ENCODE data around the gene AK5. TPM values are rescaled to one million over a fixed set of nuclear protein-coding genes. Genes with fewer than 3 reads are reported as not detected.

Gene AK5
- total and polyA plus RNA-seq, 2 donors (not counting 1 experiment from before 2014, with no cell fraction given) = 0.18 TPM; not detected in 1

- ChIA-PET CTCF (interaction anchor here (0.7 kb wide), 1 partner anchor 735 kb away, joined by 6 read pairs; no protein-coding TSS in a partner anchor), POLR2A (no interaction called here)
- Histone ChIP-seq H3K36me3 (replicated peaks in 1 of 2; ENCODE audit: control extremely low read depth in 1 of 2, control insufficient read depth in 1 of 2, extremely low read depth in 1 of 2, insufficient read depth in 2 of 2, low read length in 1 of 2) (no peaks in the 10 kb centered on the region), H3K27me3 (replicated peaks in 1 of 4; ENCODE audit: control extremely low read depth in 1 of 4, control insufficient read depth in 3 of 4, insufficient read depth in 4 of 4, low read length in 3 of 4) (peaks cover 0 to 2% (median 0%) of the 10 kb centered on the region in 4 experiments), H2AFZ (ENCODE audit: insufficient read depth, low read depth, low read length, poor library complexity, severe bottlenecking) (no peak overlapping the region), H3K4me2 (replicated peaks; ENCODE audit: low read depth, low read length, poor library complexity, severe bottlenecking) (no peak overlapping the region), H3K4me3 (ENCODE audit: control extremely low read depth in 1 of 5, extremely low read depth in 1 of 5, insufficient read depth in 1 of 5, low read depth in 2 of 5, low read length in 4 of 5) (no peak overlapping the region), H3K79me2 (ENCODE audit: control insufficient read depth, insufficient read depth, low read length) (no peaks in the 10 kb centered on the region), H3K9ac (ENCODE audit: low read length) (no peak overlapping the region), H4K20me1 (ENCODE audit: control insufficient read depth, insufficient read depth, low read length, poor library complexity, severe bottlenecking) (no peaks in the 10 kb centered on the region), H3K27ac (ENCODE audit: low read length in 2 of 2) (no peak overlapping the region), H3K4me1 (ENCODE audit: control insufficient read depth in 2 of 2, insufficient read depth in 2 of 2, low read length in 2 of 2) (no peaks in the 10 kb centered on the region), H3K9me3 (ENCODE audit: control extremely low read depth in 1 of 3, control insufficient read depth in 2 of 3, insufficient read depth in 1 of 3, low read length in 2 of 3) (peaks cover 0 to 7% (median 0%) of the 10 kb centered on the region in 3 donors)
- no peak for TF ChIP-seq EZH2 (IDR thresholded peaks at IDR 0.05; ENCODE audit: borderline replicate concordance, insufficient read depth, low read depth, low read length, poor library complexity, severe bottlenecking)
- TF ChIP-seq CTCF (IDR thresholded peaks at IDR 0.05) = no peak
- peaks cover 3% of the 10 kb centered on the region for H3K9me3 Mint-ChIP-seq (ENCODE audit: insufficient read depth)
- ATAC-seq (ENCODE audit: low read depth) (no peak), DNase-seq (no peak)
- intact Hi-C loops (cut with micrococcal nuclease) = no loop called here
- H3K27ac Mint-ChIP-seq = no peak overlapping the region
- H3K4me3 Mint-ChIP-seq = no peak overlapping the region
- H3K27me3 Mint-ChIP-seq = peaks cover 6% of the 10 kb centered on the region
- no peaks in the 10 kb centered on the region for H3K4me1 Mint-ChIP-seq
- 100% methylated on average over 3 of the region's 5 CpGs for WGBS (ENCODE audit: insufficient coverage)
Measured at GRCh38 chr1:77499466-77499865, 217.6 kb downstream of the AK5 start.

GRCh38 chr1:77504986-77505385 is 223.2 kb downstream of the AK5 start:
- Histone ChIP-seq H3K9ac (ENCODE audit: low read length) (no peak overlapping the region), H3K27ac (ENCODE audit: low read length in 2 of 2) (no peak overlapping the region), H3K4me3 (ENCODE audit: control extremely low read depth in 1 of 5, extremely low read depth in 1 of 5, insufficient read depth in 1 of 5, low read depth in 2 of 5, low read length in 4 of 5) (no peak overlapping the region), H3K36me3 (replicated peaks in 1 of 2; ENCODE audit: control extremely low read depth in 1 of 2, control insufficient read depth in 1 of 2, extremely low read depth in 1 of 2, insufficient read depth in 2 of 2, low read length in 1 of 2) (no peaks in the 10 kb centered on the region), H3K27me3 (replicated peaks in 1 of 4; ENCODE audit: control extremely low read depth in 1 of 4, control insufficient read depth in 3 of 4, insufficient read depth in 4 of 4, low read length in 3 of 4) (no peaks in the 10 kb centered on the region), H2AFZ (ENCODE audit: insufficient read depth, low read depth, low read length, poor library complexity, severe bottlenecking) (no peak overlapping the region), H4K20me1 (ENCODE audit: control insufficient read depth, insufficient read depth, low read length, poor library complexity, severe bottlenecking) (no peaks in the 10 kb centered on the region), H3K4me2 (replicated peaks; ENCODE audit: low read depth, low read length, poor library complexity, severe bottlenecking) (no peak overlapping the region), H3K4me1 (ENCODE audit: control insufficient read depth in 2 of 2, insufficient read depth in 2 of 2, low read length in 2 of 2) (no peaks in the 10 kb centered on the region), H3K79me2 (ENCODE audit: control insufficient read depth, insufficient read depth, low read length) (no peaks in the 10 kb centered on the region), H3K9me3 (ENCODE audit: control extremely low read depth in 1 of 3, control insufficient read depth in 2 of 3, insufficient read depth in 1 of 3, low read length in 2 of 3) (no peaks in the 10 kb centered on the region)
- CTCF ChIA-PET = no interaction called here
- intact Hi-C loops (cut with micrococcal nuclease) = no loop called here
- ATAC-seq (ENCODE audit: low read depth) (no peak), DNase-seq (no peak)
- no peak overlapping the region for H3K27ac Mint-ChIP-seq
- POLR2A ChIA-PET = no interaction called here
- H3K4me3 Mint-ChIP-seq = no peak overlapping the region
- no CpG with 5 or more reads among the region's 4 CpGs for WGBS (ENCODE audit: insufficient coverage)
- TF ChIP-seq EZH2 (IDR thresholded peaks at IDR 0.05; ENCODE audit: borderline replicate concordance, insufficient read depth, low read depth, low read length, poor library complexity, severe bottlenecking) (no peak), CTCF (IDR thresholded peaks at IDR 0.05) (no peak)
- H3K4me1 Mint-ChIP-seq = no peaks in the 10 kb centered on the region
- H3K27me3 Mint-ChIP-seq = peaks cover 3% of the 10 kb centered on the region
- no peaks in the 10 kb centered on the region for H3K9me3 Mint-ChIP-seq (ENCODE audit: insufficient read depth)

Data from B cell (primary cell).